Measurements from ENCODE around the gene GKN1.

DNA sequence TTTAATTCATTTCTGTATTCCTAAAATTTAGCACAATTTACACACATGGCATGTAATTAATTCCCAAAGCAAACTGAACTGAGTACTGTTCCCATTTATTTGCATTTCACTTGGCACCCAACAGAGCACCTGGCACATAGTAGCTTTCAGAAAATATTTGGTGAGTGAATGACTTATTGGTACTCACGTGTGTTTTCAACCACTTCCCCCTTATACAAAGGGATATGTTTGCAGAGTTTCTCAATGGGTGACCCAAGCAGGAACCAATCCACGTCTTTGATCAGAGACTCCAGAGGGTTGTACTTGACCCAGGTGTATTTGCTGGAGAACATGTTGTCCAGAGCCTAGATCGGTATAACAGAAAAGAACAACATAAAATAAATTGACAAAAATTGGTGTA, 28.3 kb upstream of the GKN1 start:
- TF ChIP-seq, protein P1, sequence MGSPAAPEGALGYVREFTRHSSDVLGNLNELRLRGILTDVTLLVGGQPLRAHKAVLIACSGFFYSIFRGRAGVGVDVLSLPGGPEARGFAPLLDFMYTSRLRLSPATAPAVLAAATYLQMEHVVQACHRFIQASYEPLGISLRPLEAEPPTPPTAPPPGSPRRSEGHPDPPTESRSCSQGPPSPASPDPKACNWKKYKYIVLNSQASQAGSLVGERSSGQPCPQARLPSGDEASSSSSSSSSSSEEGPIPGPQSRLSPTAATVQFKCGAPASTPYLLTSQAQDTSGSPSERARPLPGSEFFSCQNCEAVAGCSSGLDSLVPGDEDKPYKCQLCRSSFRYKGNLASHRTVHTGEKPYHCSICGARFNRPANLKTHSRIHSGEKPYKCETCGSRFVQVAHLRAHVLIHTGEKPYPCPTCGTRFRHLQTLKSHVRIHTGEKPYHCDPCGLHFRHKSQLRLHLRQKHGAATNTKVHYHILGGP (tag by site-specific recombination; IDR thresholded peaks at IDR 0.05), result no peak
- no peak for TF ChIP-seq ZNF624 (tag by site-specific recombination; IDR thresholded peaks at IDR 0.05)
- TF ChIP-seq, protein P2, sequence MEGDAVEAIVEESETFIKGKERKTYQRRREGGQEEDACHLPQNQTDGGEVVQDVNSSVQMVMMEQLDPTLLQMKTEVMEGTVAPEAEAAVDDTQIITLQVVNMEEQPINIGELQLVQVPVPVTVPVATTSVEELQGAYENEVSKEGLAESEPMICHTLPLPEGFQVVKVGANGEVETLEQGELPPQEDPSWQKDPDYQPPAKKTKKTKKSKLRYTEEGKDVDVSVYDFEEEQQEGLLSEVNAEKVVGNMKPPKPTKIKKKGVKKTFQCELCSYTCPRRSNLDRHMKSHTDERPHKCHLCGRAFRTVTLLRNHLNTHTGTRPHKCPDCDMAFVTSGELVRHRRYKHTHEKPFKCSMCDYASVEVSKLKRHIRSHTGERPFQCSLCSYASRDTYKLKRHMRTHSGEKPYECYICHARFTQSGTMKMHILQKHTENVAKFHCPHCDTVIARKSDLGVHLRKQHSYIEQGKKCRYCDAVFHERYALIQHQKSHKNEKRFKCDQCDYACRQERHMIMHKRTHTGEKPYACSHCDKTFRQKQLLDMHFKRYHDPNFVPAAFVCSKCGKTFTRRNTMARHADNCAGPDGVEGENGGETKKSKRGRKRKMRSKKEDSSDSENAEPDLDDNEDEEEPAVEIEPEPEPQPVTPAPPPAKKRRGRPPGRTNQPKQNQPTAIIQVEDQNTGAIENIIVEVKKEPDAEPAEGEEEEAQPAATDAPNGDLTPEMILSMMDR (tag by site-specific recombination; IDR thresholded peaks at IDR 0.05), result no peak
- TF ChIP-seq SETDB1 (IDR thresholded peaks at IDR 0.05; ENCODE audit: insufficient read length, low read length), result no peak
- TF ChIP-seq, protein P3, sequence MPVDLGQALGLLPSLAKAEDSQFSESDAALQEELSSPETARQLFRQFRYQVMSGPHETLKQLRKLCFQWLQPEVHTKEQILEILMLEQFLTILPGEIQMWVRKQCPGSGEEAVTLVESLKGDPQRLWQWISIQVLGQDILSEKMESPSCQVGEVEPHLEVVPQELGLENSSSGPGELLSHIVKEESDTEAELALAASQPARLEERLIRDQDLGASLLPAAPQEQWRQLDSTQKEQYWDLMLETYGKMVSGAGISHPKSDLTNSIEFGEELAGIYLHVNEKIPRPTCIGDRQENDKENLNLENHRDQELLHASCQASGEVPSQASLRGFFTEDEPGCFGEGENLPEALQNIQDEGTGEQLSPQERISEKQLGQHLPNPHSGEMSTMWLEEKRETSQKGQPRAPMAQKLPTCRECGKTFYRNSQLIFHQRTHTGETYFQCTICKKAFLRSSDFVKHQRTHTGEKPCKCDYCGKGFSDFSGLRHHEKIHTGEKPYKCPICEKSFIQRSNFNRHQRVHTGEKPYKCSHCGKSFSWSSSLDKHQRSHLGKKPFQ (tag by site-specific recombination; IDR thresholded peaks at IDR 0.05), result no peak
- TF ChIP-seq KLF10 (tag by site-specific recombination; IDR thresholded peaks at IDR 0.05), result no peak
- TF ChIP-seq ZNF843 (tag by site-specific recombination; IDR thresholded peaks at IDR 0.05), result no peak
- TF ChIP-seq SALL2 (tag by site-specific recombination; IDR thresholded peaks at IDR 0.05; ENCODE audit: borderline replicate concordance), result no peak
- TF ChIP-seq, protein P4, sequence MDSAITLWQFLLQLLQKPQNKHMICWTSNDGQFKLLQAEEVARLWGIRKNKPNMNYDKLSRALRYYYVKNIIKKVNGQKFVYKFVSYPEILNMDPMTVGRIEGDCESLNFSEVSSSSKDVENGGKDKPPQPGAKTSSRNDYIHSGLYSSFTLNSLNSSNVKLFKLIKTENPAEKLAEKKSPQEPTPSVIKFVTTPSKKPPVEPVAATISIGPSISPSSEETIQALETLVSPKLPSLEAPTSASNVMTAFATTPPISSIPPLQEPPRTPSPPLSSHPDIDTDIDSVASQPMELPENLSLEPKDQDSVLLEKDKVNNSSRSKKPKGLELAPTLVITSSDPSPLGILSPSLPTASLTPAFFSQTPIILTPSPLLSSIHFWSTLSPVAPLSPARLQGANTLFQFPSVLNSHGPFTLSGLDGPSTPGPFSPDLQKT (IDR thresholded peaks at IDR 0.05; ENCODE audit: borderline replicate concordance, low read depth, low read length), result no peak
- no peak for TF ChIP-seq ZNF776 (tag by site-specific recombination; IDR thresholded peaks at IDR 0.05; ENCODE audit: borderline replicate concordance)
- no peak for TF ChIP-seq ZNF274 (IDR thresholded peaks at IDR 0.05; ENCODE audit: low read length)
- TF ChIP-seq ZNF274 (tag by site-specific recombination; IDR thresholded peaks at IDR 0.05; ENCODE audit: borderline replicate concordance), result no peak

Data from HEK293 (cell line).